ENCODE measurements around the gene GALNT18. TPM values are rescaled to one million over a fixed set of nuclear protein-coding genes. Genes with fewer than 3 reads are reported as not detected.

The GALNT18 gene
- total RNA-seq, 1 donor: 2.4 TPM

- no peak overlapping the region for H3K4me3 ChIP-seq (ENCODE audit: low read depth, low read length)
- no peak for TF ChIP-seq CTCF (IDR thresholded peaks at IDR 0.05; ENCODE audit: insufficient read depth, low read length)
- no peak for DNase-seq (ENCODE audit: low read depth)
Measured at GRCh38 chr11:11628651-11629050, 6.8 kb upstream of the GALNT18 start.

GRCh38 chr11:11626128-11626527 is 4.3 kb upstream of the GALNT18 start:
- DNase-seq (ENCODE audit: low read depth): no peak
- H3K4me3 ChIP-seq (ENCODE audit: low read depth, low read length): no peak overlapping the region
- no peak for TF ChIP-seq CTCF (IDR thresholded peaks at IDR 0.05; ENCODE audit: insufficient read depth, low read length)

- no peak for DNase-seq (ENCODE audit: low read depth)
- no peak overlapping the region for H3K4me3 ChIP-seq (ENCODE audit: low read depth, low read length)
- no peak for TF ChIP-seq CTCF (IDR thresholded peaks at IDR 0.05; ENCODE audit: insufficient read depth, low read length)
Measured at GRCh38 chr11:11624926-11625325, 3.1 kb upstream of the GALNT18 start.

GRCh38 chr11:11624204-11624603 is 2.4 kb upstream of the GALNT18 start:
- DNase-seq (ENCODE audit: low read depth): no peak
- TF ChIP-seq CTCF (IDR thresholded peaks at IDR 0.05; ENCODE audit: insufficient read depth, low read length): no peak
- H3K4me3 ChIP-seq (ENCODE audit: low read depth, low read length): no peak overlapping the region

GRCh38 chr11:11622772-11623171 is 967 bp upstream of the GALNT18 start:
- H3K4me3 ChIP-seq (ENCODE audit: low read depth, low read length): no peak overlapping the region
- no peak for DNase-seq (ENCODE audit: low read depth)
- no peak for TF ChIP-seq CTCF (IDR thresholded peaks at IDR 0.05; ENCODE audit: insufficient read depth, low read length)

GRCh38 chr11:11622340-11622706 is 518 bp upstream of the GALNT18 start:
- TF ChIP-seq CTCF (IDR thresholded peaks at IDR 0.05; ENCODE audit: insufficient read depth, low read length): no peak
- no peak for DNase-seq (ENCODE audit: low read depth)
- H3K4me3 ChIP-seq (ENCODE audit: low read depth, low read length): peak overlapping the region; percentile 40

GRCh38 chr11:11620921-11621572 is 758 bp downstream of the GALNT18 start:
- H3K4me3 ChIP-seq (ENCODE audit: low read depth, low read length): peak overlapping the region; percentile 62
- TF ChIP-seq CTCF (IDR thresholded peaks at IDR 0.05; ENCODE audit: insufficient read depth, low read length): no peak
- DNase-seq (ENCODE audit: low read depth): peak; percentile 11
